HG03280 (cell line): ENCODE results near the gene TRUB1.
A peak's percentile ranks its signal among the peaks of the same experiment; 100 is the strongest.
"Not testable (repeated sequence)": the region's sequence is repeated elsewhere in the genome, so short reads cannot be mapped to it uniquely, and the experiment has no call there.

Experiments
- ATAC-seq: cut with Tn5 transposase; IDR thresholded peaks from one replicate; pipeline ENCODE4 v1.9.1; 2021; ENCODE audit warnings: mild to moderate bottlenecking, moderate library complexity; ENCODE audit not compliant: unreplicated experiment

Gene TRUB1

GRCh38 chr10:114923551-114923950, 14.4 kb upstream of the TRUB1 start:
- ATAC-seq: no peak

- ATAC-seq: peak; percentile 70
These were observed 12.1 kb upstream of the TRUB1 start for GRCh38 chr10:114925587-114926586.

- ATAC-seq: no peak
These were observed 9.2 kb upstream of the TRUB1 start for GRCh38 chr10:114928818-114929217.

- ATAC-seq: no peak
These were observed 7.7 kb upstream of the TRUB1 start for GRCh38 chr10:114930320-114930719.

GRCh38 chr10:114931072-114931679, 6.8 kb upstream of the TRUB1 start:
- ATAC-seq: no peak

- no peak for ATAC-seq
These were observed 5.8 kb upstream of the TRUB1 start for GRCh38 chr10:114932225-114932624.

- ATAC-seq: no peak
These were observed 5.0 kb upstream of the TRUB1 start for GRCh38 chr10:114932945-114933344.

- no peak for ATAC-seq
These were observed 4.4 kb upstream of the TRUB1 start for GRCh38 chr10:114933588-114933987.

- not testable (repeated sequence) for ATAC-seq
These were observed 4.0 kb upstream of the TRUB1 start for GRCh38 chr10:114933995-114934394.

- ATAC-seq: no peak
These were observed 830 bp downstream of the TRUB1 start for GRCh38 chr10:114938856-114939193.

- ATAC-seq: no peak
These were observed 2.7 kb downstream of the TRUB1 start for GRCh38 chr10:114940735-114941134.

- no peak for ATAC-seq
These were observed 5.0 kb downstream of the TRUB1 start for GRCh38 chr10:114943000-114943399.

GRCh38 chr10:114953047-114953446, 15.1 kb downstream of the TRUB1 start:
- ATAC-seq: peak; percentile 54

GRCh38 chr10:114955984-114956383, 18.0 kb downstream of the TRUB1 start:
- ATAC-seq: no peak

- ATAC-seq: no peak
These were observed 18.5 kb downstream of the TRUB1 start for GRCh38 chr10:114956466-114956865.

GRCh38 chr10:114957122-114957521, 19.1 kb downstream of the TRUB1 start:
- no peak for ATAC-seq

- ATAC-seq: no peak
These were observed 19.7 kb downstream of the TRUB1 start for GRCh38 chr10:114957673-114958072.

GRCh38 chr10:114962441-114962840, 24.4 kb downstream of the TRUB1 start:
- no peak for ATAC-seq

- ATAC-seq: no peak
These were observed 25.9 kb downstream of the TRUB1 start for GRCh38 chr10:114963908-114964307.

- ATAC-seq: no peak
These were observed 29.1 kb downstream of the TRUB1 start for GRCh38 chr10:114967071-114967470.

GRCh38 chr10:114970515-114970914, 32.5 kb downstream of the TRUB1 start:
- no peak for ATAC-seq

GRCh38 chr10:114973306-114973705, 35.3 kb downstream of the TRUB1 start:
- no peak for ATAC-seq
